Tibial nerve (tissue), 4 donors: ENCODE measurements around the gene CMIP. TPM values are rescaled to one million over a fixed set of nuclear protein-coding genes. Genes with fewer than 3 reads are reported as not detected.

Experiments
- DNase-seq, 2 donors: peaks; one replicate each; pipeline ENCODE4 v3.0.0-alpha.2; 2019; ENCODE audit warnings: low spot score in 2 of 2
- H3K27ac ChIP-seq, 4 donors: fragments of 200-600 bp; sonication (generic) in 3 of 4; one replicate each; pipeline ENCODE4 v1.5.1; 2017 to 2019; ENCODE audit warnings: mild to moderate bottlenecking in 1 of 4
- H3K27me3 ChIP-seq, 2 donors: fragments of 200-600 bp; sonication (generic) in 1 of 2; one replicate each; pipeline versions ENCODE4 v1.5.1 to v1.6.0; 2017 to 2019
- H3K36me3 ChIP-seq, 3 donors: fragments of 200-600 bp; sonication (generic); one replicate each; pipeline ENCODE4 v1.5.1; 2018 to 2019
- H3K4me1 ChIP-seq, 4 donors: fragments of 200-600 bp; sonication (generic) in 3 of 4; one replicate each; pipeline ENCODE4 v1.5.1; 2017 to 2019
- H3K4me3 ChIP-seq, 4 donors: fragments of 200-600 bp; sonication (generic) in 3 of 4; one replicate each; pipeline ENCODE4 v1.5.1; 2017 to 2019; ENCODE audit warnings: mild to moderate bottlenecking in 1 of 4, moderate library complexity in 1 of 4
- H3K9me3 ChIP-seq, 4 donors: fragments of 200-600 bp; sonication (generic) in 3 of 4; one replicate each; pipeline ENCODE4 v1.5.1; 2017 to 2019
- EP300 ChIP-seq, 2 donors: sonication (generic); formaldehyde crosslinking; IDR thresholded peaks; one replicate each; pipeline ENCODE4 v1.6.1; 2017; ENCODE audit warnings: antibody characterized with exemption in 2 of 2, mild to moderate bottlenecking in 1 of 2
- POLR2A ChIP-seq, 2 donors: fragments of 450-650 bp; IDR thresholded peaks; one replicate each; pipeline ENCODE4 v1.6.1; 2017; ENCODE audit warnings: antibody characterized with exemption in 2 of 2, mild to moderate bottlenecking in 2 of 2, moderate library complexity in 2 of 2
- WGBS, 2 donors: methylation state at CpG; one replicate each; pipeline ENCODE4 v1.1.5; 2018; 5-methylcytosine and 5-hydroxymethylcytosine counted together
- total RNA-seq, 4 donors: library from RNA; depleted of rRNA; stranded (reverse); fragments of >200 nt; gene quantifications; one replicate each; pipeline ENCODE4 v1.1.0, GENCODE V29; 2016
- TF ChIP-seq, protein P1 (sequence below), 5 experiments: fragments of 200-600 bp in 3 of 5; fragments of 450-650 bp in 2 of 5; sonication (generic) in 3 of 5; IDR thresholded peaks; one replicate each; pipeline ENCODE4 v1.5.1; 2016 to 2019; ENCODE audit warnings: antibody characterized with exemption in 5 of 5, mild to moderate bottlenecking in 3 of 5, moderate library complexity in 2 of 5

The CMIP gene
- total RNA-seq, 4 donors from 2014 or later, result 28.2 to 48.8 (median 31.8) TPM

DNA sequence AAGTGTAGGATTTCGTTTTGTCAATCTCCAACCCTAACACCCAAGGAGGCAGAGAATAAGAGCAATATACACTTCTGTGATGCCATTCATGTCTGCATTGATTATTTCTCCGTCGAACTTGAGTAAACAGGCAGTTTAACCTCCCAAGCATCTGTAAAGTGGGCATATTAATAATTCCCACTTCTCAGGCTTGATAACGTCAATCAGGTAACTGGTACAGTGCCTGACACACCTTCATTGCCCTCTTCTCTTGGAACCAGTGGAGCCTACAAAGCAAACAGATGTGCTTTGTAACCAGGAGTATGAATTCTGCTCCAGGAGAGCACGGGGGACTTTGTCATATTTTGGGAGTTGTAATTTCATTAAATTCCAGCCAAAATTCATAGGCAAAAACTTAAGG, 302.0 kb downstream of the CMIP start:
- peaks cover 0 to 7% (median 3%) of the 10 kb centered on the region in 4 donors for H3K4me1 ChIP-seq
- WGBS, 2 donors, result 50 to 51% methylated on average over 5 of the region's 5 CpGs
- DNase-seq, result no peak
- H3K36me3 ChIP-seq, result no peaks in the 10 kb centered on the region
- peak overlapping the region in 3 of 4 donors; percentile 37 to 38 (median 37) for H3K4me3 ChIP-seq
- TF ChIP-seq, protein P1, sequence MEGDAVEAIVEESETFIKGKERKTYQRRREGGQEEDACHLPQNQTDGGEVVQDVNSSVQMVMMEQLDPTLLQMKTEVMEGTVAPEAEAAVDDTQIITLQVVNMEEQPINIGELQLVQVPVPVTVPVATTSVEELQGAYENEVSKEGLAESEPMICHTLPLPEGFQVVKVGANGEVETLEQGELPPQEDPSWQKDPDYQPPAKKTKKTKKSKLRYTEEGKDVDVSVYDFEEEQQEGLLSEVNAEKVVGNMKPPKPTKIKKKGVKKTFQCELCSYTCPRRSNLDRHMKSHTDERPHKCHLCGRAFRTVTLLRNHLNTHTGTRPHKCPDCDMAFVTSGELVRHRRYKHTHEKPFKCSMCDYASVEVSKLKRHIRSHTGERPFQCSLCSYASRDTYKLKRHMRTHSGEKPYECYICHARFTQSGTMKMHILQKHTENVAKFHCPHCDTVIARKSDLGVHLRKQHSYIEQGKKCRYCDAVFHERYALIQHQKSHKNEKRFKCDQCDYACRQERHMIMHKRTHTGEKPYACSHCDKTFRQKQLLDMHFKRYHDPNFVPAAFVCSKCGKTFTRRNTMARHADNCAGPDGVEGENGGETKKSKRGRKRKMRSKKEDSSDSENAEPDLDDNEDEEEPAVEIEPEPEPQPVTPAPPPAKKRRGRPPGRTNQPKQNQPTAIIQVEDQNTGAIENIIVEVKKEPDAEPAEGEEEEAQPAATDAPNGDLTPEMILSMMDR (IDR thresholded peaks at IDR 0.05), result no peak
- TF ChIP-seq EP300 (IDR thresholded peaks at IDR 0.05) (no peak), POLR2A (IDR thresholded peaks at IDR 0.05) (no peak)
- no peaks in the 10 kb centered on the region for H3K27me3 ChIP-seq
- H3K9me3 ChIP-seq, result no peaks in the 10 kb centered on the region
- no peak overlapping the region for H3K27ac ChIP-seq

DNA sequence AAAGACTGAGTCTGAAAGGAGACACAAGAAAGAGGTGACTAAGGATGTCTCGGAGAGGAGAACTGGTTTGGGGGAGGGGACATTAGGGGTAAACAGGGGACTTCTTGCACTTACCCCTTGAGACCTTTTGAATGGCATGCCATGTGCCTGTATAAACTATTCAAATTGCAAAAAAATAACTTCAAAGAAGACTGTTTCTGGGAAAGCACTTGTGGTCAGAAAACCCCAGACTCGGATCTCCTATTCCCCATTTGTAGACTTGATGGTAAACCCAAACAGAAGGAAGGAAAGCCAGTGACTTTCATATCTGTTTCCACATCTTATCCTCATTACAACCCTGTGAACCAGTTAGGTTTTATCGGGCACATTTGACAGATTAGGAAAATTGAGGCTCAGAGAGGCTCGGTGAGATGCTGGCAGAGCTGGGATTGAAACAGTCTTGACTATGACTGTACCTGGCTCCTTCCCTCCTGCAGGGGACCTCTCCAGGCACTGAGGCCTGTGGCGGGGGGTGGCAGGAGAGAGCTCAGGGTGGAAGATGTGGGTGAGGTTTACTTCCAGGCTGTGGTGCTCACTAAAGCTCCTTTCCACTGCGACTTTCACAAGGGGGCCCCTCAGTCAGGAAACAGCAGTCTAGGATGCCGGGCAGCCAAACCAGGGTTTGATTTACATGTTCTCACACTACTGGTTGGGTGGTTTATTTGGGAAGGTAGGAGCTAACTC, 304.0 kb downstream of the CMIP start:
- no peak for DNase-seq
- H3K36me3 ChIP-seq, result no peaks in the 10 kb centered on the region
- WGBS, 2 donors, result 56 to 57% methylated on average over 7 of the region's 7 CpGs
- TF ChIP-seq POLR2A (IDR thresholded peaks at IDR 0.05) (no peak), EP300 (IDR thresholded peaks at IDR 0.05) (no peak)
- TF ChIP-seq, protein P1 (IDR thresholded peaks at IDR 0.05), result no peak
- H3K27ac ChIP-seq, result no peak overlapping the region
- H3K9me3 ChIP-seq, result no peaks in the 10 kb centered on the region
- H3K4me1 ChIP-seq, result peaks cover 0 to 9% (median 4%) of the 10 kb centered on the region in 4 donors
- H3K27me3 ChIP-seq, result no peaks in the 10 kb centered on the region
- no peak overlapping the region for H3K4me3 ChIP-seq

DNA sequence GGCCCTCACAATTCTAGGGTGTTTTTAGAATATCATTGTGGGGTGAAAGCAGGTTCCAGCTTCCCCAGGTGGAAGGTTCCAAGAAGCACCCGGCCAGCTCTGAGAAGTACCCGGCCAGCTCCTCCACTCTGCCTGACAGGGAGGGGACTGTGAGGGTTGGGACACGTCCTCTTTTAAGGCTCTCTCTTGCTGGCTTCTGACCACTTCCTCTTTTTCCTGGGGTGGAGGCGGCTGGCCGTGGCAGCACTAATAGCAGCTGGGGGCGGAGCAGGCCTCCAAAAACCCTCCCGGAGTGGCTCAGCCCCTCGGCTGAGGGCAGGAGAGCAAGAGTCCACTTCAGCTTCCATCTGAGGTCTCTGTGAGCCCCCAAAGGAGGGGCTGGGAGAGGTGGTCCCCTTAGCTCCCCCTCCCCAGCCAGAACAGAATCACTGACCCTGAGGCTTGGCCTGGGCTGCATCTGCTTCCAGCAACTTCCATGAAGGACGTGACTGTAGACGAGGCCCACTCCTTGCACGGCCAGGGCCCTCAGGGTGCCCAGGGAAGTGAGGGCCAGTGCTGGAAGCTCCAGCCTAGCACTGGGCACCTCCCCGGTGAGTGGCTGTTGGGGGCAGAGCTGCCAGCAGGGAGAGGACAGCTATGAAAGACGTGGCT, 307.7 kb downstream of the CMIP start:
- TF ChIP-seq POLR2A (IDR thresholded peaks at IDR 0.05) (no peak), EP300 (IDR thresholded peaks at IDR 0.05) (peak in 1 of 2 donors; percentile 15)
- no peak for DNase-seq
- Histone ChIP-seq H3K9me3 (no peaks in the 10 kb centered on the region), H3K4me3 (no peak overlapping the region), H3K36me3 (no peaks in the 10 kb centered on the region), H3K27ac (peak overlapping the region in 3 of 4 donors; percentile 60 to 72 (median 65)), H3K4me1 (peaks cover 0 to 14% (median 0%) of the 10 kb centered on the region in 4 donors), H3K27me3 (no peaks in the 10 kb centered on the region)
- WGBS, 2 donors, result 43 to 47% methylated on average over 10 to 13 of the region's 13 CpGs

DNA sequence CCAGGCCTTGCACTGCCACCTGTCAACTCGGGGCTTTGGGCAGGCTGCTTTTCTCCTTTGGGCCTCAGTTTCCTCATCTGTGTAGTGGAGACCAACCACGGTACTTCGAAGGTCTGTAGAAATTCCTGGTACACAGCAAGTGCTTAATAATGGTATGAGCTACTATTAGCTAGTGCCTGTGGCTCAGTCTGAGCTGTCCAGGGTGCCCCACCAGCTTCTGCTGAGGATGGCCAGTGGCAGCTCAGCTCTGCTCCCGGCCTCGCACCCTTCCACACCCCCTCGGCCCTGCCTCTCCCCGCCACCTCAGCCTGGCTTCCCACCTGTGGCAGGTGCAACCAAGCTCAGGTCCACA, 308.2 kb downstream of the CMIP start:
- Histone ChIP-seq H3K36me3 (no peaks in the 10 kb centered on the region), H3K27ac (peak overlapping the region in 3 of 4 donors; percentile 60 to 72 (median 65)), H3K27me3 (no peaks in the 10 kb centered on the region), H3K9me3 (no peaks in the 10 kb centered on the region), H3K4me3 (no peak overlapping the region), H3K4me1 (peaks cover 0 to 14% (median 0%) of the 10 kb centered on the region in 4 donors)
- no peak for DNase-seq
- WGBS, 2 donors, result 91 to 93% methylated on average over 7 of the region's 7 CpGs
- TF ChIP-seq, protein P1 (IDR thresholded peaks at IDR 0.05), result no peak
- TF ChIP-seq POLR2A (IDR thresholded peaks at IDR 0.05) (no peak), EP300 (IDR thresholded peaks at IDR 0.05) (no peak)

DNA sequence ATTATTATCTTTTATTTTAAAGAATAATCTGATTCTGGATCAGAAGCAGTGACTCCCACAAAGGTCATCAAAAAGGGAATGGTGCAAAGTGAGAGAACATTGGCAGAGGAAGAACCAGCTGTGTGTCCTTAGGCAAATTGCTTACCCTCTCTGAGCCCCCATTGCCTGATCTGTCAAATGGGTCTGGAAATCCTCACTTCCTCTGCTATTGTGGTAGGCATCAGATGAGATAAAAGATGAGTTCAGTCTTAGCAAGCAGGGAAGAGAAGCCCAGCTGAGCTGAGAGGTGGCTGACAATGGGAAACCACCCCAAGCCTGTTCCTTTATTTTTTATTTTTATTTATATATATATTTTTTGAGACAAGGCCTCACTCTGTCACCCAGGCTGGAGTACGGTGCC, 310.2 kb downstream of the CMIP start:
- DNase-seq, result no peak
- peaks cover 0 to 9% (median 0%) of the 10 kb centered on the region in 4 donors for H3K4me1 ChIP-seq
- no peaks in the 10 kb centered on the region for H3K36me3 ChIP-seq
- TF ChIP-seq, protein P1 (IDR thresholded peaks at IDR 0.05), result no peak
- TF ChIP-seq EP300 (IDR thresholded peaks at IDR 0.05) (no peak), POLR2A (IDR thresholded peaks at IDR 0.05) (no peak)
- no peaks in the 10 kb centered on the region for H3K27me3 ChIP-seq
- no peaks in the 10 kb centered on the region for H3K9me3 ChIP-seq
- WGBS, 2 donors, result 79 to 80% methylated on average over 1 of the region's 1 CpG
- no peak overlapping the region for H3K27ac ChIP-seq
- no peak overlapping the region for H3K4me3 ChIP-seq
